ENCODE measurements around the gene GATAD2A. TPM values are rescaled to one million over a fixed set of nuclear protein-coding genes. Genes with fewer than 3 reads are reported as not detected.
A peak's percentile ranks its signal among the peaks of the same experiment; 100 is the strongest.

The GATAD2A gene
- total and polyA plus RNA-seq, 2 of the 13 experiments (the other 11 are each of a cell fraction or from before 2014, with no cell fraction given), result 16.8 to 28.6 TPM

DNA sequence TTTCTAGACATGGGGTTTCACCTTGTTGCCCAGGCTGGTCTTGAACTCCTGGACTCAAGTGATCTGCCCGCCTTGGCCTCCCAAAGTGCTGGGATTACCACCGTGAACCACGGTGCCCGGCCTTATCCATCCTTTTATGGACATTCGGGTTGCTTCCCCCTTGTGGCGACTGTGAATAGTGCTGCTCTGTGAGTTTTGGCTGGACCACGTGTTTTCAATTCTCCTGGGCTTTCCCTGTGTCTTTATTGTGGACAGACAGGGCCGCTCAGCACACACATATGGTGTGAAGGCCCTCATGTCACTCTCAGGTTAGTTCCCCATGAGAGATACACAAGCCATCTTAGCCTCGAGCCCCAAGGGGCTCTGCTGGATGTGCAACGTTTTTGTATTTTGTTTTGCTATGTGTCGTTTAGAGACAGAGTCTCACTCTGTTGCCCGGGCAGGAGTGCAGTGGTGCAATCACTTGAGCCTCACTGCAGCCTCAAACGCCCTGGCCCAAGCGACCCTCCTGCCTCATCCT lies 44.3 kb upstream of the GATAD2A start (continued):
- TF ChIP-seq, protein P1, sequence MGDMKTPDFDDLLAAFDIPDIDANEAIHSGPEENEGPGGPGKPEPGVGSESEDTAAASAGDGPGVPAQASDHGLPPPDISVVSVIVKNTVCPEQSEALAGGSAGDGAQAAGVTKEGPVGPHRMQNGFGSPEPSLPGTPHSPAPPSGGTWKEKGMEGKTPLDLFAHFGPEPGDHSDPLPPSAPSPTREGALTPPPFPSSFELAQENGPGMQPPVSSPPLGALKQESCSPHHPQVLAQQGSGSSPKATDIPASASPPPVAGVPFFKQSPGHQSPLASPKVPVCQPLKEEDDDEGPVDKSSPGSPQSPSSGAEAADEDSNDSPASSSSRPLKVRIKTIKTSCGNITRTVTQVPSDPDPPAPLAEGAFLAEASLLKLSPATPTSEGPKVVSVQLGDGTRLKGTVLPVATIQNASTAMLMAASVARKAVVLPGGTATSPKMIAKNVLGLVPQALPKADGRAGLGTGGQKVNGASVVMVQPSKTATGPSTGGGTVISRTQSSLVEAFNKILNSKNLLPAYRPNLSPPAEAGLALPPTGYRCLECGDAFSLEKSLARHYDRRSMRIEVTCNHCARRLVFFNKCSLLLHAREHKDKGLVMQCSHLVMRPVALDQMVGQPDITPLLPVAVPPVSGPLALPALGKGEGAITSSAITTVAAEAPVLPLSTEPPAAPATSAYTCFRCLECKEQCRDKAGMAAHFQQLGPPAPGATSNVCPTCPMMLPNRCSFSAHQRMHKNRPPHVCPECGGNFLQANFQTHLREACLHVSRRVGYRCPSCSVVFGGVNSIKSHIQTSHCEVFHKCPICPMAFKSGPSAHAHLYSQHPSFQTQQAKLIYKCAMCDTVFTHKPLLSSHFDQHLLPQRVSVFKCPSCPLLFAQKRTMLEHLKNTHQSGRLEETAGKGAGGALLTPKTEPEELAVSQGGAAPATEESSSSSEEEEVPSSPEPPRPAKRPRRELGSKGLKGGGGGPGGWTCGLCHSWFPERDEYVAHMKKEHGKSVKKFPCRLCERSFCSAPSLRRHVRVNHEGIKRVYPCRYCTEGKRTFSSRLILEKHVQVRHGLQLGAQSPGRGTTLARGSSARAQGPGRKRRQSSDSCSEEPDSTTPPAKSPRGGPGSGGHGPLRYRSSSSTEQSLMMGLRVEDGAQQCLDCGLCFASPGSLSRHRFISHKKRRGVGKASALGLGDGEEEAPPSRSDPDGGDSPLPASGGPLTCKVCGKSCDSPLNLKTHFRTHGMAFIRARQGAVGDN (CRISPR knock-in tag; IDR thresholded peaks at IDR 0.05), result peak; percentile 47
- TF ChIP-seq PTBP1 (IDR thresholded peaks at IDR 0.05; ENCODE audit: low read depth, low read length, poor library complexity, severe bottlenecking) (no peak), SRSF4 (IDR thresholded peaks at IDR 0.05; ENCODE audit: low read depth, low read length, poor library complexity, severe bottlenecking) (no peak), SRY (CRISPR knock-in tag; IDR thresholded peaks at IDR 0.05) (no peak), ZNF660 (CRISPR knock-in tag; IDR thresholded peaks at IDR 0.05; ENCODE audit: borderline replicate concordance, low read depth) (no peak), HOXA3 (CRISPR knock-in tag; IDR thresholded peaks at IDR 0.05) (no peak), ZNF782 (CRISPR knock-in tag; IDR thresholded peaks at IDR 0.05; ENCODE audit: borderline replicate concordance) (no peak), FIP1L1 (IDR thresholded peaks at IDR 0.05; ENCODE audit: borderline replicate concordance, insufficient read depth, low read depth, low read length) (no peak), ZNF12 (CRISPR knock-in tag; IDR thresholded peaks at IDR 0.05) (no peak), GLI4 (CRISPR knock-in tag; IDR thresholded peaks at IDR 0.05; ENCODE audit: borderline replicate concordance) (no peak), ZNF530 (CRISPR knock-in tag; IDR thresholded peaks at IDR 0.05; ENCODE audit: low read depth) (no peak), ZNF678 (CRISPR knock-in tag; IDR thresholded peaks at IDR 0.05) (no peak), ZNF317 (CRISPR knock-in tag; IDR thresholded peaks at IDR 0.05) (0 out of 2 replicates have a peak, but pooled peaks have one; percentile 12), ZNF674 (CRISPR knock-in tag; IDR thresholded peaks at IDR 0.05; ENCODE audit: low read depth) (no peak)
- TF ChIP-seq, protein P2, sequence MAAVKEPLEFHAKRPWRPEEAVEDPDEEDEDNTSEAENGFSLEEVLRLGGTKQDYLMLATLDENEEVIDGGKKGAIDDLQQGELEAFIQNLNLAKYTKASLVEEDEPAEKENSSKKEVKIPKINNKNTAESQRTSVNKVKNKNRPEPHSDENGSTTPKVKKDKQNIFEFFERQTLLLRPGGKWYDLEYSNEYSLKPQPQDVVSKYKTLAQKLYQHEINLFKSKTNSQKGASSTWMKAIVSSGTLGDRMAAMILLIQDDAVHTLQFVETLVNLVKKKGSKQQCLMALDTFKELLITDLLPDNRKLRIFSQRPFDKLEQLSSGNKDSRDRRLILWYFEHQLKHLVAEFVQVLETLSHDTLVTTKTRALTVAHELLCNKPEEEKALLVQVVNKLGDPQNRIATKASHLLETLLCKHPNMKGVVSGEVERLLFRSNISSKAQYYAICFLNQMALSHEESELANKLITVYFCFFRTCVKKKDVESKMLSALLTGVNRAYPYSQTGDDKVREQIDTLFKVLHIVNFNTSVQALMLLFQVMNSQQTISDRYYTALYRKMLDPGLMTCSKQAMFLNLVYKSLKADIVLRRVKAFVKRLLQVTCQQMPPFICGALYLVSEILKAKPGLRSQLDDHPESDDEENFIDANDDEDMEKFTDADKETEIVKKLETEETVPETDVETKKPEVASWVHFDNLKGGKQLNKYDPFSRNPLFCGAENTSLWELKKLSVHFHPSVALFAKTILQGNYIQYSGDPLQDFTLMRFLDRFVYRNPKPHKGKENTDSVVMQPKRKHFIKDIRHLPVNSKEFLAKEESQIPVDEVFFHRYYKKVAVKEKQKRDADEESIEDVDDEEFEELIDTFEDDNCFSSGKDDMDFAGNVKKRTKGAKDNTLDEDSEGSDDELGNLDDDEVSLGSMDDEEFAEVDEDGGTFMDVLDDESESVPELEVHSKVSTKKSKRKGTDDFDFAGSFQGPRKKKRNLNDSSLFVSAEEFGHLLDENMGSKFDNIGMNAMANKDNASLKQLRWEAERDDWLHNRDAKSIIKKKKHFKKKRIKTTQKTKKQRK (IDR thresholded peaks at IDR 0.05; ENCODE audit: low read length), result no peak
- TF ChIP-seq, protein P3, sequence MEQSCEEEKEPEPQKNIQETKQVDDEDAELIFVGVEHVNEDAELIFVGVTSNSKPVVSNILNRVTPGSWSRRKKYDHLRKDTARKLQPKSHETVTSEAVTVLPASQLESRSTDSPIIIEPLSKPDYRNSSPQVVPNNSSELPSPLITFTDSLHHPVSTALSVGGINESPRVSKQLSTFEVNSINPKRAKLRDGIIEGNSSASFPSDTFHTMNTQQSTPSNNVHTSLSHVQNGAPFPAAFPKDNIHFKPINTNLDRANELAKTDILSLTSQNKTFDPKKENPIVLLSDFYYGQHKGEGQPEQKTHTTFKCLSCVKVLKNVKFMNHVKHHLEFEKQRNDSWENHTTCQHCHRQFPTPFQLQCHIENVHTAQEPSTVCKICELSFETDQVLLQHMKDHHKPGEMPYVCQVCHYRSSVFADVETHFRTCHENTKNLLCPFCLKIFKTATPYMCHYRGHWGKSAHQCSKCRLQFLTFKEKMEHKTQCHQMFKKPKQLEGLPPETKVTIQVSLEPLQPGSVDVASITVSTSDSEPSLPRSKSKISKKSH (CRISPR knock-in tag; IDR thresholded peaks at IDR 0.05; ENCODE audit: borderline replicate concordance), result no peak
- TF ChIP-seq, protein P4, sequence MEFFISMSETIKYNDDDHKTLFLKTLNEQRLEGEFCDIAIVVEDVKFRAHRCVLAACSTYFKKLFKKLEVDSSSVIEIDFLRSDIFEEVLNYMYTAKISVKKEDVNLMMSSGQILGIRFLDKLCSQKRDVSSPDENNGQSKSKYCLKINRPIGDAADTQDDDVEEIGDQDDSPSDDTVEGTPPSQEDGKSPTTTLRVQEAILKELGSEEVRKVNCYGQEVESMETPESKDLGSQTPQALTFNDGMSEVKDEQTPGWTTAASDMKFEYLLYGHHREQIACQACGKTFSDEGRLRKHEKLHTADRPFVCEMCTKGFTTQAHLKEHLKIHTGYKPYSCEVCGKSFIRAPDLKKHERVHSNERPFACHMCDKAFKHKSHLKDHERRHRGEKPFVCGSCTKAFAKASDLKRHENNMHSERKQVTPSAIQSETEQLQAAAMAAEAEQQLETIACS (CRISPR knock-in tag; IDR thresholded peaks at IDR 0.05), result no peak
